ENCODE measurements around the gene MRPL19.

The MRPL19 gene

GRCh38 chr2:75603477-75603876 lies 43.1 kb upstream of the MRPL19 start:
- no peaks in the 10 kb centered on the region for H3F3A ChIP-seq (ENCODE audit: insufficient read depth)
- no peaks in the 10 kb centered on the region for H3K27me3 ChIP-seq (ENCODE audit: low read length)
- H3K9me3 ChIP-seq (ENCODE audit: insufficient read depth, low read length): no peaks in the 10 kb centered on the region
- no peaks in the 10 kb centered on the region for H3K9me2 ChIP-seq (replicated peaks; ENCODE audit: insufficient read depth, low read length)
- H2AFZ ChIP-seq (ENCODE audit: low read depth, low read length, severe bottlenecking): no peak overlapping the region
- H3K4me2 ChIP-seq (ENCODE audit: low read depth, low read length, poor library complexity, severe bottlenecking): no peak overlapping the region
- H4K20me1 ChIP-seq (ENCODE audit: low read depth, low read length): no peaks in the 10 kb centered on the region
- no peak overlapping the region for H3K9ac ChIP-seq (ENCODE audit: low read length)
- no peak for TF ChIP-seq EZH2phosphoT487 (conservative IDR thresholded peaks at IDR 0.05; ENCODE audit: low read length)
- TF ChIP-seq CTCF (IDR thresholded peaks at IDR 0.05; ENCODE audit: insufficient read depth, low read length, poor library complexity, severe bottlenecking): no peak
- no peak overlapping the region for H3K27ac ChIP-seq (ENCODE audit: low read depth, low read length)
- no peaks in the 10 kb centered on the region for H3K36me3 ChIP-seq (ENCODE audit: low read length)
- no peak overlapping the region for H3K4me3 ChIP-seq (ENCODE audit: insufficient read depth, low read length, poor library complexity, severe bottlenecking)
- no peaks in the 10 kb centered on the region for H3K79me2 ChIP-seq (ENCODE audit: insufficient read depth, low read length)

GRCh38 chr2:75604484-75604883 lies 42.1 kb upstream of the MRPL19 start:
- H3F3A ChIP-seq (ENCODE audit: insufficient read depth): no peaks in the 10 kb centered on the region
- H3K4me3 ChIP-seq (ENCODE audit: insufficient read depth, low read length, poor library complexity, severe bottlenecking): no peak overlapping the region
- no peaks in the 10 kb centered on the region for H3K9me3 ChIP-seq (ENCODE audit: insufficient read depth, low read length)
- H3K27ac ChIP-seq (ENCODE audit: low read depth, low read length): no peak overlapping the region
- H4K20me1 ChIP-seq (ENCODE audit: low read depth, low read length): no peaks in the 10 kb centered on the region
- no peaks in the 10 kb centered on the region for H3K36me3 ChIP-seq (ENCODE audit: low read length)
- TF ChIP-seq CTCF (IDR thresholded peaks at IDR 0.05; ENCODE audit: insufficient read depth, low read length, poor library complexity, severe bottlenecking): no peak
- no peak for TF ChIP-seq EZH2phosphoT487 (conservative IDR thresholded peaks at IDR 0.05; ENCODE audit: low read length)
- H3K9ac ChIP-seq (ENCODE audit: low read length): no peak overlapping the region
- no peaks in the 10 kb centered on the region for H3K27me3 ChIP-seq (ENCODE audit: low read length)
- no peak overlapping the region for H2AFZ ChIP-seq (ENCODE audit: low read depth, low read length, severe bottlenecking)
- no peaks in the 10 kb centered on the region for H3K9me2 ChIP-seq (replicated peaks; ENCODE audit: insufficient read depth, low read length)
- H3K4me2 ChIP-seq (ENCODE audit: low read depth, low read length, poor library complexity, severe bottlenecking): no peak overlapping the region
- no peaks in the 10 kb centered on the region for H3K79me2 ChIP-seq (ENCODE audit: insufficient read depth, low read length)

GRCh38 chr2:75605770-75606529 lies 40.6 kb upstream of the MRPL19 start:
- H3K9ac ChIP-seq (ENCODE audit: low read length): no peak overlapping the region
- H3K9me2 ChIP-seq (replicated peaks; ENCODE audit: insufficient read depth, low read length): no peaks in the 10 kb centered on the region
- H3K79me2 ChIP-seq (ENCODE audit: insufficient read depth, low read length): no peaks in the 10 kb centered on the region
- H4K20me1 ChIP-seq (ENCODE audit: low read depth, low read length): no peaks in the 10 kb centered on the region
- no peaks in the 10 kb centered on the region for H3K36me3 ChIP-seq (ENCODE audit: low read length)
- H3K27ac ChIP-seq (ENCODE audit: low read depth, low read length): no peak overlapping the region
- TF ChIP-seq EZH2phosphoT487 (conservative IDR thresholded peaks at IDR 0.05; ENCODE audit: low read length) (no peak), CTCF (IDR thresholded peaks at IDR 0.05; ENCODE audit: insufficient read depth, low read length, poor library complexity, severe bottlenecking) (no peak)
- H3F3A ChIP-seq (ENCODE audit: insufficient read depth): no peaks in the 10 kb centered on the region
- no peaks in the 10 kb centered on the region for H3K9me3 ChIP-seq (ENCODE audit: insufficient read depth, low read length)
- H2AFZ ChIP-seq (ENCODE audit: low read depth, low read length, severe bottlenecking): no peak overlapping the region
- no peaks in the 10 kb centered on the region for H3K27me3 ChIP-seq (ENCODE audit: low read length)
- no peak overlapping the region for H3K4me3 ChIP-seq (ENCODE audit: insufficient read depth, low read length, poor library complexity, severe bottlenecking)
- H3K4me2 ChIP-seq (ENCODE audit: low read depth, low read length, poor library complexity, severe bottlenecking): no peak overlapping the region
